ENCODE data around the gene SRP72. TPM values are rescaled to one million over a fixed set of nuclear protein-coding genes. Genes with fewer than 3 reads are reported as not detected.

Gene SRP72
- 66.4 and 75.5 TPM in 2 replicates for total RNA-seq

GRCh38 chr4:56467284-56468096 lies at the start of gene SRP72:
SRP72 (plus strand) TSS chr4:56467617; CDS start chr4:56467636, 19 bp downstream.

GRCh38 chr4:56435140-56435926 lies 32.1 kb upstream of the SRP72 start, which contains the start of gene PPAT:
PPAT (minus strand) TSS chr4:56435615; CDS start chr4:56435477, 138 bp downstream.

GRCh38 chr4:56505269-56506130 lies 38.1 kb downstream of the SRP72 start, which contains the start of gene ARL9:
ARL9 (plus strand) TSS chr4:56505791; CDS start chr4:56505863, 72 bp downstream.

Other genes with a start within 250 kb of the SRP72 start
- 13.3 and 17.6 TPM in 2 replicates for gene AASDH, start 80.1 kb upstream of the SRP72 start, total RNA-seq
- 11.7 and 14.1 TPM in 2 replicates for gene PPAT, start 32.0 kb upstream of the SRP72 start, total RNA-seq
- gene PAICS, start 31.4 kb upstream of the SRP72 start, total RNA-seq: 48.7 and 51.2 TPM in 2 replicates
- 0.07 TPM in 2 replicates for gene ARL9, start 38.2 kb downstream of the SRP72 start, total RNA-seq
- gene HOPX, start 213.7 kb downstream of the SRP72 start, total RNA-seq: 0.26 and 0.50 TPM in 2 replicates

All from smooth muscle cell of the pulmonary artery (primary cell).